Smooth muscle cell (in vitro differentiated cells): Measurements from ENCODE around the gene NANOS1. TPM values are rescaled to one million over a fixed set of nuclear protein-coding genes. Genes with fewer than 3 reads are reported as not detected.

ENCODE experiments used
- DNase-seq: peaks from one replicate; lab custom pipeline; 2025; ENCODE audit not compliant: unreplicated experiment; lab: John Stamatoyannopoulos, UW
- H2AFZ ChIP-seq: fragments of 200-600 bp; sonication (generic); 2 replicates; pipeline ENCODE4 v1.6.0; 2016; ENCODE audit warnings: antibody characterized with exemption, low read depth, mild to moderate bottlenecking
- H3F3A ChIP-seq: fragments of 200-600 bp; sonication (generic); 2 replicates; pipeline ENCODE4 v1.6.0; 2017; ENCODE audit warnings: antibody characterized with exemption, low read depth
- H3K27ac ChIP-seq: fragments of 200-600 bp; sonication (generic); 2 replicates; pipeline ENCODE4 v1.5.1; 2016; ENCODE audit warnings: low read depth, mild to moderate bottlenecking
- H3K27me3 ChIP-seq: fragments of 200-600 bp; sonication (generic); 2 replicates; pipeline ENCODE4 v1.6.1; 2016; ENCODE audit warnings: low read depth, mild to moderate bottlenecking
- H3K36me3 ChIP-seq: fragments of 200-600 bp; sonication (generic); 2 replicates; pipeline ENCODE4 v1.5.1; 2016; ENCODE audit warnings: low read depth
- H3K4me1 ChIP-seq: fragments of 200-600 bp; sonication (generic); 2 replicates; pipeline ENCODE4 v1.5.1; 2016; ENCODE audit warnings: low read depth
- H3K4me2 ChIP-seq: fragments of 200-600 bp; sonication (generic); 2 replicates; pipeline ENCODE4 v1.6.0; 2016; ENCODE audit warnings: mild to moderate bottlenecking
- H3K4me3 ChIP-seq: fragments of 200-600 bp; sonication (generic); 2 replicates; pipeline ENCODE4 v1.5.1; 2016; ENCODE audit warnings: mild to moderate bottlenecking
- H3K79me2 ChIP-seq: fragments of 200-600 bp; sonication (generic); 2 replicates; pipeline ENCODE4 v1.6.0; 2016; ENCODE audit warnings: low read depth, mild to moderate bottlenecking
- H3K9ac ChIP-seq: fragments of 200-600 bp; sonication (generic); 2 replicates; pipeline ENCODE4 v1.6.0; 2016; ENCODE audit warnings: low read depth
- H3K9me3 ChIP-seq: fragments of 200-600 bp; sonication (generic); replicated peaks from 2 replicates; pipeline ENCODE4 v1.5.1; 2016; ENCODE audit warnings: low read depth
- H4K20me1 ChIP-seq: fragments of 200-600 bp; sonication (generic); 2 replicates; pipeline ENCODE4 v1.6.0; 2016; ENCODE audit warnings: low read depth
- CTCF ChIP-seq: fragments of 200-600 bp; sonication (generic); IDR thresholded peaks from 2 replicates; pipeline ENCODE4 v1.5.1; 2017; ENCODE audit warnings: borderline replicate concordance, mild to moderate bottlenecking, antibody characterized with exemption; ENCODE audit not compliant: insufficient read depth, poor library complexity, severe bottlenecking
- WGBS: methylation state at CpG from one replicate; pipeline ENCODE4 v1.1.7; 2016; ENCODE audit warnings: low lambda C conversion rate; 5-methylcytosine and 5-hydroxymethylcytosine counted together
- polyA plus RNA-seq: library from polyadenylated mRNA; unstranded; fragments of >200 nt; fragmentation: Nextera tagmentation; extraction: Ambion mirVana; gene quantifications from 2 replicates; pipeline ENCODE4 v1.2.1, GENCODE V29; 2016
- total RNA-seq: library from RNA; depleted of rRNA; stranded (reverse); fragments of >200 nt; gene quantifications from 2 replicates; pipeline ENCODE4 v1.2.3, GENCODE V29; 2014

The NANOS1 gene
- total and polyA plus RNA-seq, 2 experiments from 2014 or later, result 0.90 to 1.4 TPM

- Histone ChIP-seq H3K9me3 (no peaks in the 10 kb centered on the region), H3K27me3 (no peaks in the 10 kb centered on the region), H4K20me1 (peaks cover 5% of the 10 kb centered on the region), H3K36me3 (no peaks in the 10 kb centered on the region), H3K79me2 (no peaks in the 10 kb centered on the region), H2AFZ (no peak overlapping the region), H3K27ac (no peak overlapping the region), H3K9ac (no peak overlapping the region), H3K4me3 (no peak overlapping the region), H3K4me2 (peak overlapping the region; percentile 17), H3F3A (no peaks in the 10 kb centered on the region), H3K4me1 (no peaks in the 10 kb centered on the region)
- WGBS, result 60% methylated on average over 9 of the region's 9 CpGs
- DNase-seq, result no peak
- TF ChIP-seq CTCF, result no peak
Observed at GRCh38 chr10:119005362-119006043, 24.0 kb upstream of the NANOS1 start.

DNA sequence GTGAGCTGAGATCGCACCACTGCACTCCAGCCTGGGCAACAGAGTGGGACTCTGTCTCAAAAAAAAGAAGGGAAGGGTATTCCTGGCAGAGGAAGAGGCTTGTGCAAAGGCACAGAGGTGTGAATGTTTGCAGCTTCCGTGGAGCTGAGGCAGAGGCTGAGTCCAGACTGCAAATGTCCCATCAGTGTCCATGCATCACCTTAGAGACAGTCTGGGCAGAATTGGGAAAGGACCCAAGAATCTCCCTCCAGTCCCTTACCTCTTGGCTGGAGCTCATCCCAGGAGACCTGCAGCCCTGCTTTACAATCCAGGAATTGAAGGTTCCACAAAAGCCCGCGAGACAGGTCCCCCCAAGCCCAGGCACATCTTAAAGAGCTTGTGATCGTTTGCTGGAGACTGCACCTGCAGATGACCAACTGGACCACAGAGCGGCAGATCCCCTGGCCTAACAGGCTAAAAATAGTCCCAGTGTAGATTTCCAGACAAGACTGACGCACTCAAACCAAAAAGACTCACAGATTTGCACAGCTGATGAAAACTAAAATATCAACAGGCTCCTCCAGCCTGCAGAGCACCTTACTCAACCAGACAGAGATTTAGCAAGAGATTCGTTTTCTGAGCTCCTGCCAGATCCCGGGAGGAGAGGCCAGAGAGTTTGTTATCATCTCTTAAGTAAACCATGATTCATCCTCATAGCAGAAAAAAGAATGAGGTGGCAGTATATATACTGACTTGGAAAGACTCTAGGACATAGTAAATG, 22.9 kb upstream of the NANOS1 start:
- TF ChIP-seq CTCF, result no peak
- peak overlapping the region; percentile 37 for H3K27ac ChIP-seq
- peak overlapping the region; percentile 63 for H3K4me2 ChIP-seq

GRCh38 chr10:119007211-119007574, 22.3 kb upstream of the NANOS1 start:
- H3K27ac ChIP-seq, result peak overlapping the region; percentile 37
- no peaks in the 10 kb centered on the region for H3K79me2 ChIP-seq
- H3K9me3 ChIP-seq, result no peaks in the 10 kb centered on the region
- DNase-seq, result no peak
- no peak overlapping the region for H2AFZ ChIP-seq
- peak overlapping the region; percentile 63 for H3K4me2 ChIP-seq
- H3F3A ChIP-seq, result no peaks in the 10 kb centered on the region
- whole genome bisulfite sequencing, result 43% methylated on average over 4 of the region's 4 CpGs
- no peak overlapping the region for H3K9ac ChIP-seq
- H3K4me3 ChIP-seq, result no peak overlapping the region
- TF ChIP-seq CTCF, result no peak
- H4K20me1 ChIP-seq, result peaks cover 5% of the 10 kb centered on the region
- H3K27me3 ChIP-seq, result no peaks in the 10 kb centered on the region
- H3K36me3 ChIP-seq, result no peaks in the 10 kb centered on the region
- H3K4me1 ChIP-seq, result no peaks in the 10 kb centered on the region

More for the DNA sequence above, 22.9 kb upstream of the NANOS1 start:
- Histone ChIP-seq H4K20me1 (peaks cover 5% of the 10 kb centered on the region), H3K79me2 (no peaks in the 10 kb centered on the region), H2AFZ (no peak overlapping the region), H3K9me3 (no peaks in the 10 kb centered on the region), H3K9ac (no peak overlapping the region), H3F3A (no peaks in the 10 kb centered on the region), H3K36me3 (no peaks in the 10 kb centered on the region), H3K4me3 (no peak overlapping the region), H3K4me1 (no peaks in the 10 kb centered on the region), H3K27me3 (no peaks in the 10 kb centered on the region)
- 31% methylated on average over 9 of the region's 9 CpGs for WGBS
- no peak for DNase-seq
